Measurements from ENCODE around the gene PLS3. TPM values are rescaled to one million over a fixed set of nuclear protein-coding genes. Genes with fewer than 3 reads are reported as not detected.
A peak's percentile ranks its signal among the peaks of the same experiment; 100 is the strongest.
"Not testable (repeated sequence)": the region's sequence is repeated elsewhere in the genome, so short reads cannot be mapped to it uniquely, and the experiment has no call there.

Gene PLS3
- polyA plus RNA-seq, 3 donors, result 291 to 323 (median 310) TPM

DNA sequence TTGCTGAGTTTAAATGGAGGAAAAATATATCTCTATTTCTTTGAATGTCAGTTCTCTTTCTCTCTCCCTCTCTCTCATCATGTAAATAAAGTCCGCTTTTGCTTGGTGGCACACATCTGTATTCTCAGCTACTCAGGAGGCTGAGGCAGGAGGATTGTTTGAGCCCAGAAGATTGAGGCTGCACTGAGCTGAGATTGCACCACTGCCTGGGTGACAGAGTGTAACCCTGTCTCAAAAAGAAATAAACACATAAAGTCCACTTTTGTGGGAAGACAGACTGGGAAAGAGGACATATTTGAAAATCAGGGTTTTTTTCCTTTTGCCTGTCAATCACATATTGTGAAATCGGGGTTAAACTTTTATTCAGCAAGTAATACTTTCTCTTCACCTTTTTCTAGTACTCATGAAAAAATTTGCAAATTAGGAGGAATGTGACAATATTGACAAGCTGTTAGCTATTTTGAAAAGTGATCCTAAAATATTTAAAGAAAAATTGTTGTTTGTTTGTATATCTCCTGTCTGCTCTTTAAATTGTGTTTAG is 42.6 kb downstream of the PLS3 start:
- no peak for DNase-seq (ENCODE audit: low read depth in 3 of 3, low spot score in 2 of 3)

DNA sequence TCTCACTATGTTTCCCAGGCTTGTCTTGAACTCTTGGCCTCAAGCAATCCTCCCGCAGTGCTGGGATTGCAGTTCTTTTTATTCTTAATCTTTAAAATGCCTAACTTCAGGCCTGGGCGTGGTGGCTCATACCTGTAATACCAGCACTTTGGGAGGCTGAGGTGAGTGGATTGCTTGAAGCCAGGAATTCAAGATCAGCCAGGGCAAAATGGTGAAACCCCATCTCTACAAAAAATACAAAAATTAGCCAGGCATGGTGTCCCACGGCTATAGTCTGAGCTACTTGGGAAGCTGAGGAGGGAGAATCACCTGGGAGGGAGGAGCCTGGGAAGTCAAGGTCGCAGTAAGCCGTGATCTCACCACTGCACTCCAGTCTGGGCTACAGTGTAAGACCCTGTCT is 45.9 kb downstream of the PLS3 start:
- DNase-seq (ENCODE audit: low read depth in 3 of 3, low spot score in 2 of 3), result no peak

DNA sequence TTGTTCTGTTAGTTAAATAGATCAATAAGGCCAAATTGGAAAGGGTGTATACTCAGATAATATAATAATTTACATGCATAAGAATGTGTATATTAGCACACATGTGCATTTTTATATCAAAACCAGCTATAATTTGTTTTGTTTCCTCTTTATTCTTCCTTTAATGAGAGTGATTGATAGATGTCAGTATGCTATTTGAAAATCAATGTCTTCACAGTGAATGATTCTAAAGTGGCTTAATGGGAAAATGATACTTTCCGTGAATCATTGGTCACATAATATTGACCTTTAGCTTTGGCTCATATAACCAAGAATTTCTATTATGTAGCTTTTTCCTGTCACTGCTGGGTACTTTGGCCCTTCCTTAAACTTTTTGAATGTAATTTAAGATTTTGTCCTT is 48.6 kb downstream of the PLS3 start:
- no peak for DNase-seq (ENCODE audit: low read depth in 3 of 3, low spot score in 2 of 3)

DNA sequence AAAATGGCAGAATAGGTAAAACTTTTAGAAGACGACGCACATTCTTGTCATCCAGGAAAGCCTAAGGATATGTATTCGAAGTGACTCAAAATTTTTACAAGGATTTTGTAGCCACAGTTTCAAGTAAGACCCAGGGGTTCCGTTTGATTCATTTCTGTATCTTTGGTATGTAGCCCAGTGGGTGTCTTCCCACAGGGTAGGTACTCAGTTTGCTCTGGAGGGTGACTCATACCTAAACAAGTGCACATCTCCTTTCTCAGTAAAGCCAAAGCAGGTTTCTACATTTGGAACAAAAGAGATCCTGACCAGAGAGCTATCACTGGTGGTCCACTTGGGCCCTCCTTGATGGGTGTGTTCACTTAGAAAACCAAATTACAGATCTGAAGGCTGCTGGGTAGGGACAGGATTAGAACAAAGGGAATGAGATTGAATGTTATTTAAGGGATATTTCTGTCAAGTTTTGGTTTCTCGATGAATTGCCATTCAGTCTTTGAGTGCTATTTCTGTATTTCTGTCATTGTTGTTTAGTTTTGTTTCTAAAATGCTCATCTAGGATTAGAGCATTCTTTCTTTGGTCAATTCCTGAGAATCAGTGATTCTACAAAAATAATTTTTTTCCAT is 56.1 kb downstream of the PLS3 start:
- no peak for DNase-seq (ENCODE audit: low read depth in 3 of 3, low spot score in 2 of 3)

DNA sequence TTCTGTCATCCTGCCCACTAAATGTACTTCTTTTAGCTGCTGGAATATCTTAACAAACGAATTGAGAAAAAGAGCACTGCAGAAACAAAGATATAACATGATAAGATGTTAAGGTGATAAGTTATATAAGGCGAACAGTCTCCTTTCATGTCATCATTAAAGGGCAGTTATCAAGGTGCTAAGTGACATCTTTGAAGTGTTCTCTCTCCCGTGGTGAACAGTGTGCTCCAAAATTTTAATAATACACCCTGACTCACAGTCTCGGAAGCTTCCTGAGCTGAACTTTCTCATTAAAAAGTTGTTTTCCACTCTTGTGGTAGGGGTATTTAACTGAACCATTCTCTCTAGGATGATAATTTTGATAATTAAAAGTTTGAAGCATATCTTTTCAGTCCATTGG is 61.6 kb downstream of the PLS3 start:
- DNase-seq (ENCODE audit: low read depth in 3 of 3, low spot score in 2 of 3), result no peak

DNA sequence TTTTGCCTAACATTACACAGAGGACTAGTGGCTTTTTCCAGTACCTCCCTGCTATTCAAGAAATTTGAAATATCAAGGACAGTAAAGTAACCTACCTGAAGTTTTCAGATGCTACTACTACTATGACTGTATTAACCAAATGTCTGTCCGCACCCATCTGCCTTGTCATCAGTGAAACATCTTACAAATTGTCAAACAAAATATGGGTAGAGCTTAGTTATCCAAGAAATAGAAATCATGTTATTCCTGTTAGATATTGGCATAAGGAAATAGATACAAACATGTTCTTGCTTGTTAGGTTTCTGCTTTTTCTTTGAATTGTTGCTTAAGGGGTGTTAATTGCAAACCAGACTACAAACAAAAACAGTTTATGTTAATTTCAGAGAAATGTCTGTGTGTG is 63.9 kb downstream of the PLS3 start:
- no peak for DNase-seq (ENCODE audit: low read depth in 3 of 3, low spot score in 2 of 3)

DNA sequence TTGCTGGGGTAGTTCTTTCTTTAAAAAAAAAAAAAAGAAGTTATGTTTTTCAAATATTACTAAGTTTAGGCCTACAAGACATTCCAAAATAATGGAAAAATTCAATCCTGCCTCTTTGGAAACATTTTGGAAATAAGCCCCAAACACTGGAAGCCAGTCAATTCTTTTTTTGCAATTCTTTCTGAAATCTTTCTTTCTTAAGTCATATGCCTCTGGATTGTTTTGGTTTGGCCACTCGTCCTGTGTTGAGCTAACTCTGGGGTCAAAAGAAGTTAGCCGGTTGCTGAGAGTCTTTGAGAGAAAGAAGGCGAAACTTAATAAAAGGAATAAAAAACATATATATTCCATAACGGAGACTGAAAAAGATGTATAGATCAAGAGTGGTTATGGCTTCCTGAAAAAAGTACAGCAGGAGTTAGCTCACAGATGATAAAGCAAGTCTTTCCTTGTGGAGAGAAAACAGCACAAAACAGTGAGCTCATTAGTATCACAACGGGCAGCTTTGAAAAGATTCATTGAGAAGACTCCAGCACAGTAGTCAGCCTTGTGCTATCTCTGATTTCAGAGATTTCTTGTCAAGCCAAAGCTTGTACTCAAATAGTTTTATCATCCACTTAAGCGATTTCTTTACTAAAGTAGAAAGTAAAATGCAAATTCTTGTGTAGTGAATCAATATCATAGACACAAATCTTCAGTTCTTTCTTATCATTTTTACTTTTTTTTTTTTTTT is 64.8 kb downstream of the PLS3 start:
- no peak for DNase-seq (ENCODE audit: low read depth in 3 of 3, low spot score in 2 of 3)

DNA sequence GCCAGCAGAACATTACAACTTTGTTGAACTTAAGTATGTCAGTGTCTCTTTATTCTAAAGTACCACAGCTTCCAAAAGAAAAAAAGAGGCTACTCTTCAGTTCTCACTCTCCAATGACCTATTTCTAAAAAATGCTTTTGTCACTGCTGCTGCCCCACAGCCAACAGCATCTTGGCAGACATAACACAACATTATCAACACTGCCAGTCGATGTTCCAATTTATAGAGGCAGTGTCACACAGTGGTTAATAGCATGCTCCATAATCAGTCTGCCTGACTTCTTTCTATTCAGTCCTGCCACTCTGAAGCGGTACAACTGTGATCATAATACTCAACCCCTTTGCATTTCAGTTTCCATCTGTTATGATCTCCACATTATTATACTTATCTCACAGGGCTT is 69.2 kb downstream of the PLS3 start:
- DNase-seq (ENCODE audit: low read depth in 3 of 3, low spot score in 2 of 3), result no peak

DNA sequence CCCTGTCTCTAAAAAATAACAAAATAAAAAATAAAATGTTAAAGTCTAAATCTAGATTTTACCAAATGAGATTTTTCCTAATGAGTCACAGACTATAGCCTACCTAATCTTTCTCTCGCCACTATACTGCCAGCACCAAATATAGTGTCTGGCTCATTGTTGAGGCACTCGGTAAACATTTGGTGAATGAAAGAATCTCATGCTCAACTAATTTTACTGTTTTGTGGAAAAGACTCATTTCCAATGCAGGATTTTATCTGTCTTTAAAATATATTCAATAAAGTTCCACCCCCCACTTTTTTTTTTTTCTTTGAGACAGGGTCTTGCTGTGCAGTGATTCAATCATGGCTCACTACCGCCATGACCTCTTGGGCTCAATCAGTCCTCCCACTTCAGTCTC is 71.5 kb downstream of the PLS3 start:
- no peak for DNase-seq (ENCODE audit: low read depth in 3 of 3, low spot score in 2 of 3)

DNA sequence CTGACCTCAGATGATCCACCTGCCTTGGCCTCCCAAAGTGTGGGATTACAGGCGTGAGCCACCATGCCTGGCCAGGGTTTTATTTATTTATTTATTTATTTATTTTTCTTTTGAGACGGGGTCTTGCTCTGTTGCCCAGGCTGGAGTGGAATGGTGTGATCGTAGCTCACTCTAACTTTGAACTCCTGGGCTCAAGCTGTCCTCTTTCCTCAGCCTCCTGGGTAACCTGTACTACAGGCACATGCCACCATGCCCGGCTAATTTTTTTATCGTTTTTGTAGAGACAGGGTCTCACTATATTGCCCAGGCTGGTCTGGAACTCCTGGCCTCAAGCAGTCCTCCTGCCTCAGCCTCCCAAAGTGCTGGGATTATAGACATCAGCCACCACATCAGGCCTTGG is 72.4 kb downstream of the PLS3 start:
- not testable (repeated sequence) for DNase-seq (ENCODE audit: low read depth in 3 of 3, low spot score in 2 of 3)

DNA sequence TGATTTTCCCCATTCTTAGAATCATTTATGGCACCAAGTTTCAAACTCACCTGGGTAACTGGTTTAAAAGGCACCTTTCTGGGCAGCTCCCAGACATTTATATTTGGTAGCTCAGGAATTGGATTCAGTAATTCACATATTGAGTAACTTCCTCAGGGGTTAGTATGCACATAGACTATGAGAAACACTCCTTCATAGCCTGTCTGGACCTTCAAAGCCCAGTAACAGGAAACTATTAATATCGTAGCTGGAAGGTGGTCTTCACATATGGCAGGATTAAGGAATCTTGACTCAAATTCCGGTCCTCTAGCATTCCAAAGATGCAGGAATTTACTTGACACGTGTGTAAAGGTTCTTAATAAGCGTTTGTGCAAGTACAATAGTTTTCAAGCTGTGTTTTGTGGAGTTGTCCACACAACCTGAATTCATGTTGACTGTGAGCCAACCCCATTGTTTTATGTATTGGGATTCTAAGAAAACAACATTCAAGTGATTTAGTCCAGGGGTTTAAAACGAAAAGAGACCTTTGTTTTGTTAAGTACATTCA is 78.4 kb downstream of the PLS3 start:
- no peak for DNase-seq (ENCODE audit: low read depth in 3 of 3, low spot score in 2 of 3)

DNA sequence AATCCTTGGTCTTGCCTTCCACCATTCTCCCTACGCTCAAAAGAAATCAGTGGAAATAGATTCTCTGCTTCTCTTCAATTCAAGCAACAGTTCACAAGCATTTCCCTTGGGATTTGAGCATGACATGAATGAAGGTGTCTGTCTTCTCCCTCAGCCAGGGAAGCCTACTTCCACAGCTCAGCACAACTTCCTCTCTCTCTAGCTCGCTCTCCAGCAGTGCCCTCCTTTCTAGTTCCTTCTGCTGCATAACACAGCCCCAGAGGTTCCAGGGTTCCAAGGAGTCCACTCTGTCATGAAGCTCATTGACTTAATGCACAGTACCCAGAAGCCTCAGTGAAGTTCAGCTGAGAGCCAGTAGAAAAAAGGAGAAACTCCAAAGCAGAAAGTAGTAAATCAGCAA is 81.3 kb downstream of the PLS3 start:
- no peak for DNase-seq (ENCODE audit: low read depth in 3 of 3, low spot score in 2 of 3)

DNA sequence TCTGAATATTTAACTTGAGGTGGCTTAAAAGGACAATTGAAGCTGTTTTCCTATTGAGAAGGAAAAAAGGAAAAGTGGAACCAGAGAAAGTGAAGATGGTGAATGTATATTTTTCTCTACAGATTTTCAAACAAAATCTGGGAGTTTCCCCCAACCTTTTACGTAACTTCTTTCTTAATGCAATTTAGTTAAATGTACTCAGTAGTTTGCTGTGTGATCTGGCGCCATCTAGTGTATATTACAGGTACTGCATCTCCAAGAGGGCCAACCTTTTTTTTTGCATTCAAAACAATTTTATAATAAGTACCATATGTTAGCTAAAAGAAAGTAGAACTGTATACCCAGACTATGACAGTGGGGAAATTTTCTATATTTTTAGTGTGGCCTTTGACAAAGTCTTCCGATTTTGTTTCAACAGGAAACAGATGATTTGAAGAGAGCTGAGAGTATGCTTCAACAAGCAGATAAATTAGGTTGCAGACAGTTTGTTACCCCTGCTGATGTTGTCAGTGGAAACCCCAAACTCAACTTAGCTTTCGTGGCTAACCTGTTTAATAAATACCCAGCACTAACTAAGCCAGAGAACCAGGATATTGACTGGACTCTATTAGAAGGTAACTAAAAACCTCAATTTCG is 82.0 kb downstream of the PLS3 start:
- peak in 1 of 3 donors; percentile 32 for DNase-seq (ENCODE audit: low read depth in 3 of 3, low spot score in 2 of 3)

DNA sequence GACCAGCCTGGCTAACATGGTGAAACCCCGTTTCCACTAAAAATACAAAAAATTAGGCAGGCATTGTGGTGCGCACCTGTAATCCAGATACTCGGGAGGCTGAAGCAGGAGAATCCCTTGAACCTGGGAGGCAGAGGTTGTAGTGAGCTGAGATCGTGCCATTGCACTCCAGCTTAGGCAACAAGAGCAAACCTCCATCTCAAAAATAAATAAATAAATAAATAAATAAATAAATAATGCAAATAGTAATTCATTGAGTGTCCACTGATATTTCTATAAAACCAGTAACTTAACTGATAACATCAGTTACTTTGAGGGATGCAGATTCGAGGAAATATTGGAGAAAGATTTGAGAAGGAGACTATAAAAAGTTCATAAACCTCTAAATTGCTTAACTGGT is 83.4 kb downstream of the PLS3 start:
- not testable (repeated sequence) for DNase-seq (ENCODE audit: low read depth in 3 of 3, low spot score in 2 of 3)

DNA sequence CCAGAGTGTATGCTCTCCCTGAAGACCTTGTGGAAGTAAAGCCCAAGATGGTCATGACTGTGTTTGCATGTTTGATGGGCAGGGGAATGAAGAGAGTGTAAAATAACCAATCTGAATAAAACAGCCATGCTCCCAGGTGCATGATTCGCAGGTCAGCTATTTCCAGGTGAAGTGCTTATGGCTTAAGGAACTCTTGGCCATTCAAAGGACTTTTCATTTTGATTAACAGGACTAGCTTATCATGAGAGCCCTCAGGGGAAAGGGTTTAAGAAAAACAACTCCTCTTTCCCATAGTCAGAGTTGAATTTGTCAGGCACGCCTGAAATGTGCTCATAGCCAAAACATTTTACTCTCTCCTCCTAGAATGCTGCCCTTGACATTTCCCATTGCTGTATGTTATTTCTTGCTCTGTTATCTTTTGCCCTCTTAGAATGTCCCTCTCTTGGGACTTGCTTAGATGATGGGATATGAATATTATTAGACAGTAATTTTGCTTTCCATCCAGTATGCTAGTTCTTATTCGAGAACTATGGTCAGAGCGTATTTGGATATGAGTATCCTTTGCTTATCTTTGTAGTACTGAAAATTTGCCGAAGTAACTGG is 88.6 kb downstream of the PLS3 start:
- DNase-seq (ENCODE audit: low read depth in 3 of 3, low spot score in 2 of 3), result no peak

DNA sequence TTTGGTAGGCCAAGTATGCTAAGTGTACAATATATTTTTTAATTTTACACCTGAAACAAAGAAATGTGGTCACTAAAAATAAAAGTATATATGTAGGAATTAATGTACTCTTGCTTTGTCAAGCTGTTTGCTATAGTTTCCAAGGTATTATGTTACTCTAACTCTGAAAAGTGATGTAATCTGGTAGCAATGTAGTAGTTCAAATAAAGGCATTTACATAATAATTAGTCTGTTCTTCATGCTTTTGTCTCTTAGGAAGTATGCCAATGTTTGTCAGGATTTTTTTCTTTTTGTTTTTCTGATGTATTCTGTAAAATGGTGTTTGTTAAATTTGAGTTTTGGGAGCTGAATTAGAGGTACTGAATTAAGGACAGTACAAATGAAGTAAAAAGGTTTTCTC is 89.5 kb downstream of the PLS3 start:
- DNase-seq (ENCODE audit: low read depth in 3 of 3, low spot score in 2 of 3), result no peak

DNA sequence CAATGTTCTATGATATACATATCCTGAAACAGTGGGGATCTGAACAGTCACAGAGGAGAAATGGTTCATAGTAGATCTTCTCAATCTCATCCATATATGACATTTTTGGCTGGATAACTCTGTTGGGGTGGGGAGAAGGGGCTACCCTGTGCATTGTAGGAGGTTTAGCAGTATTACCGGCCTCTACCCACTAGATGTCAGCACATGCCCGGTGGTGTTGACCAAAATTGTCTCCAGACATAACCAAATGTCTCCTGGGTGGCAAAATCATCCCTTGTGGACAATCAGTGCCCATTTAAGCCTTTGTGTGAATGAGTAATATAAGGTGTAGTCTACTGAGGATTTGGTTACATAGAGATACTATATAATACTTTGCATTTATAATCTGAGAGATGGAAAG is 89.9 kb downstream of the PLS3 start:
- DNase-seq (ENCODE audit: low read depth in 3 of 3, low spot score in 2 of 3), result no peak

DNA sequence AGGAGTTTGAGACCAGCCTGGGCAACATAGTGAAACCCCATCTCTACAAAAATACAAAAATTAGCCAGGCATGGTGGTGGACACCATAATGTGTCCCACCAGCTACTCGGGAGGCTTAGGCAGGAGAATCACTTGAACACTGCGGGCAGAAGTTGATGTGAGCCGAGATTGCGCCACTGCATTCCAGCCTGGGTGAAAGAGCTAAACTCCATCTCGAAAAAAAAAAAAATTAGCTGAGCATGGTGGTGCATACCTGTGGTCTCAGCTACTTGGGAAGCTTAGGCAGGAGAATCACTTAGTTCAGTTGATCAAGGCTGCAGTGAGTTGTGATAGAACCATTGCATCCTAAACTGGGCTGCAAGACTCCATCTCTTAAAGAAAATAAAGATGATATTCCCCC is 91.2 kb downstream of the PLS3 start:
- no peak for DNase-seq (ENCODE audit: low read depth in 3 of 3, low spot score in 2 of 3)

DNA sequence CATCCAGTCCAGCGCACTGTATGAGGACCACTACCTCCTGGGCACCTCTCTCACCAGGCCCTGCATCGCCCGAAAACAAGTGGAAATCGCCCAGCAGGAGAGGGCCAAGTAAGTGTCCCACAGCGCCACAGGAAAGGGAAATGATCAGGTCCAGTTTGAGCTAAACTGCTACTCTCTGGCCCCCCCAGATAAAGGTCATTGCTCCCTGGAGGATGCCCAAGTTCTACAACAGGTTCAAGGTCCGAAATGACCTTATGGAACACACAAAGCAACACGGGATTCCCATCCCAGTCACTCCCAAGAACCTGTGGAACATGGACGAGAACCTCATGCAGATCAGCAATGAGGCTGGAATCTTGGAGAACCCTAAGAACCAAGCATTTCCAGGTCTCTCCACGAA is 104.1 kb downstream of the PLS3 start:
- no peak for DNase-seq (ENCODE audit: low read depth in 3 of 3, low spot score in 2 of 3)

DNA sequence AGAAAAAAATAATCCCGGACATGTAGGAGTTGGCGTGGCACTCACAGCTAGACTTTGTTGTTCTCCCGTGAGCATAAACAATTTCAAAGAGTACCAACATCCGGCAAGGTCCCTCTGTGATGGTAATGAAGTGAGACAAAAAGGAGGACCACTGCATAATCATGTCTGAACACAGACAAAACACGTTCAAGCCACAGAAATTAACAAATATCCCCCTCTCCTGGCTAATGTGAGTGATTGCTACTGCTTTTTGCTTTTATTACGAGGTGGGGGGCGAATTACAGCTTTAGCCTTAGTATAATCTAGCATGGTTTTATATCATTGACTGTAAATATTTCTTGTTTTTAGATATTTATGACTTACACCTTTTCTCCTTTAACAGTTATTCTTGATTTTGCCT is 118.5 kb downstream of the PLS3 start:
- no peak for DNase-seq (ENCODE audit: low read depth in 3 of 3, low spot score in 2 of 3)

DNA sequence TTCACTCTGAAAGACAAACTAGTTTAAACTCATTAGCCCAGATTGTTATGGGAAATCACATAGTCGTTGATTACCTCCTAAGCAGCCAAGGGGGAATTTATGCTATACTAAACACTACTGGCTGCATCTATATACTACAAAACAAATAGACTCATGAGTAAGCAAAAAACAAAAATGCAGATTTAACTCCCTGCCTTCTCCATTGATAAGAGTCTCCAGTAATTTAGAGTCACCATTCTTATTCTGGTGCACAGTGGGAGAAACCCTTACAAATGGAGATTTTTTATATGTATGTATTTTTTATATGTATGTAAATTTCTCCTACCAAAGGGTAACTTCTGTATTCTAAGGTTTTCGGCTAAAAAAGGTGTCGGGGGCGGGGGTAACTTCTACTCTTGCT is 126.6 kb downstream of the PLS3 start:
- DNase-seq (ENCODE audit: low read depth in 3 of 3, low spot score in 2 of 3), result no peak

Measured in right renal cortex interstitium (tissue), 3 donors.